Sigmoid colon (tissue), 7 donors: ENCODE results near the gene SPTBN4. TPM values are rescaled to one million over a fixed set of nuclear protein-coding genes. Genes with fewer than 3 reads are reported as not detected.

Experiments used
- DNase-seq: peaks from one replicate; pipeline ENCODE4 v3.0.0-alpha.2; 2019
- H3K27ac ChIP-seq, 4 donors: fragments of 200-600 bp; sonication (generic); one replicate each; pipeline ENCODE4 v1.5.1; 2016 to 2019; ENCODE audit warnings: mild to moderate bottlenecking in 1 of 4
- H3K27me3 ChIP-seq, 3 donors: fragments of 200-600 bp; sonication (generic); one replicate each; pipeline ENCODE4 v1.5.1; 2019; ENCODE audit warnings: mild to moderate bottlenecking in 1 of 3
- H3K36me3 ChIP-seq, 4 donors: fragments of 200-600 bp; sonication (generic); one replicate each; pipeline ENCODE4 v1.5.1; 2016 to 2019
- H3K4me1 ChIP-seq, 4 donors: fragments of 200-600 bp; sonication (generic); one replicate each; pipeline ENCODE4 v1.5.1; 2017 to 2019
- H3K4me3 ChIP-seq, 4 donors: fragments of 200-600 bp; sonication (generic); one replicate each; pipeline ENCODE4 v1.5.1; 2017 to 2019; ENCODE audit warnings: mild to moderate bottlenecking in 2 of 4, moderate library complexity in 1 of 4
- H3K9me3 ChIP-seq, 4 donors: fragments of 200-600 bp in 3 of 4; sonication (generic) in 3 of 4; one replicate each; pipeline versions ENCODE4 v1.5.1 to v1.6.1; 2013 to 2019
- EP300 ChIP-seq, 4 donors: sonication (generic); formaldehyde crosslinking; IDR thresholded peaks; one replicate each; pipeline ENCODE4 v1.6.1; 2017; ENCODE audit warnings: antibody characterized with exemption in 4 of 4
- POLR2A ChIP-seq, 2 donors: fragments of 450-650 bp; IDR thresholded peaks; one replicate each; pipeline ENCODE4 v1.6.1; 2016; ENCODE audit warnings: antibody characterized with exemption in 2 of 2, mild to moderate bottlenecking in 2 of 2, moderate library complexity in 2 of 2
- POLR2AphosphoS5 ChIP-seq, 4 donors: sonication (generic); formaldehyde crosslinking; IDR thresholded peaks; one replicate each; pipeline ENCODE4 v1.6.1; 2017; ENCODE audit warnings: antibody characterized with exemption in 4 of 4
- WGBS, 2 donors: extraction: QIAGEN DNeasy Blood & Tissue Kit; methylation state at CpG; one replicate each; pipeline ENCODE4 v1.1.7; 2013; 5-methylcytosine and 5-hydroxymethylcytosine counted together
- intact Hi-C: fragments of 100-400 bp; cut with DNase I; formaldehyde crosslinking; loops from one replicate; pipeline ENCODE4 v1.15.1; 2023
- polyA plus RNA-seq, 3 donors: library from polyadenylated mRNA; stranded (reverse); fragments of 200-250 nt; gene quantifications; one replicate each; pipeline ENCODE4 v1.2.3, GENCODE V29; 2013
- total RNA-seq, 4 donors: library from RNA; depleted of rRNA; stranded (reverse); fragments of >200 nt; gene quantifications; one replicate each; pipeline ENCODE4 v1.1.0, GENCODE V29; 2016
- TF ChIP-seq, protein P1 (sequence below), 4 experiments: fragments of 450-650 bp in 3 of 4; fragments of 200-600 bp in 1 of 4; IDR thresholded peaks; one replicate each; pipeline ENCODE4 v1.5.1; 2016 to 2019; ENCODE audit warnings: antibody characterized with exemption in 4 of 4, mild to moderate bottlenecking in 3 of 4, moderate library complexity in 2 of 4
- donor health status: healthy with polysubstance abuse.
- donor health status: Bipolar disorder and iron deficiency.
- donor health status: healthy.

SPTBN4 gene
- total and polyA plus RNA-seq, 7 donors: 0.23 to 5.0 (median 1.8) TPM; not detected in 1

DNA sequence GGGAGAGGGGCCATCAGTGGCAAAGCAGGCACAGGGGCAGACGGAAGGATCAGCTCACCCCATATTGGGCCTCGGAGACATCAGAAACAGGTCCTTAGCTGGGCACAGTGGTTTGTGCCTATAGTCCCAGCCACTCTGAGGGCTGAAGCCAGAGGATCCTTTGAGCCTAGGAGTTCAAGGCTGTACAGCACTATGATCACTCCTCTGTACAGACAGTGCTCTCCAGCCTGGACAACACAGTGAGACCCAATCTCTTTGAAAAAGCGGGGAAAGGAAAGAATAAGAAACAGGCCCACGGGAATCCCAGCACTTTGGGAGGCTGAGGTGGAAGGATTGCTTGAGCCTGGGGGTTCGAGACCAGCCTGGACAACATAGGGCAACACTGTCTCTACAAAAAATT lies 47.0 kb upstream of the SPTBN4 start:
- Histone ChIP-seq H3K27ac (no peak overlapping the region), H3K9me3 (no peaks in the 10 kb centered on the region), H3K4me3 (no peak overlapping the region), H3K36me3 (peaks cover 6 to 12% (median 9%) of the 10 kb centered on the region in 4 donors), H3K27me3 (no peaks in the 10 kb centered on the region), H3K4me1 (peaks cover 0 to 36% (median 34%) of the 10 kb centered on the region in 4 donors)
- no peak for TF ChIP-seq POLR2A (IDR thresholded peaks at IDR 0.05)
- TF ChIP-seq EP300 (IDR thresholded peaks at IDR 0.05): no peak
- TF ChIP-seq POLR2AphosphoS5 (IDR thresholded peaks at IDR 0.05): no peak
- TF ChIP-seq, protein P1, sequence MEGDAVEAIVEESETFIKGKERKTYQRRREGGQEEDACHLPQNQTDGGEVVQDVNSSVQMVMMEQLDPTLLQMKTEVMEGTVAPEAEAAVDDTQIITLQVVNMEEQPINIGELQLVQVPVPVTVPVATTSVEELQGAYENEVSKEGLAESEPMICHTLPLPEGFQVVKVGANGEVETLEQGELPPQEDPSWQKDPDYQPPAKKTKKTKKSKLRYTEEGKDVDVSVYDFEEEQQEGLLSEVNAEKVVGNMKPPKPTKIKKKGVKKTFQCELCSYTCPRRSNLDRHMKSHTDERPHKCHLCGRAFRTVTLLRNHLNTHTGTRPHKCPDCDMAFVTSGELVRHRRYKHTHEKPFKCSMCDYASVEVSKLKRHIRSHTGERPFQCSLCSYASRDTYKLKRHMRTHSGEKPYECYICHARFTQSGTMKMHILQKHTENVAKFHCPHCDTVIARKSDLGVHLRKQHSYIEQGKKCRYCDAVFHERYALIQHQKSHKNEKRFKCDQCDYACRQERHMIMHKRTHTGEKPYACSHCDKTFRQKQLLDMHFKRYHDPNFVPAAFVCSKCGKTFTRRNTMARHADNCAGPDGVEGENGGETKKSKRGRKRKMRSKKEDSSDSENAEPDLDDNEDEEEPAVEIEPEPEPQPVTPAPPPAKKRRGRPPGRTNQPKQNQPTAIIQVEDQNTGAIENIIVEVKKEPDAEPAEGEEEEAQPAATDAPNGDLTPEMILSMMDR (IDR thresholded peaks at IDR 0.05): no peak
- DNase-seq: no peak
- WGBS, 2 donors: 83 to 87% methylated on average over 5 of the region's 5 CpGs
- intact Hi-C loops: loop anchor here (1.0 to 10.0 kb wide), 5 partner anchors 48 to 183 kb away; partner anchors contain the start of genes AKT2, C19orf47, LTBP4 and PLD3

DNA sequence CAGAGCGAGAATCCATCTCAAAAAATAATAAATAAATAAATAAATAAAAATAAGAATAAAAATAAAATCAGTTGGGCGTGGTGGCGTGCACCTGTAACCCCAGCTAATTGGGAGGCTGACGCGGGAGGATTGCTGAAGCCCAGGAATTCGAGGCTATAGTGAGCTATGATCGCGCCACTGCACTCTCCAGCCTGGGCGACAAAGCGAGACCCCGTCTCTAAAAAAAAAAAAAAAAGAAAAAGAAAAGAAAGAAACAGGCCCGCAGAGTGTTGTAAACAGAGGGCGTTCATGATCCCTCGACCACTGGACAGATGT lies 46.4 kb upstream of the SPTBN4 start:
- Histone ChIP-seq H3K36me3 (peaks cover 6 to 12% (median 9%) of the 10 kb centered on the region in 4 donors), H3K27ac (peak overlapping the region; percentile 95 to 100 (median 99)), H3K27me3 (no peaks in the 10 kb centered on the region), H3K9me3 (no peaks in the 10 kb centered on the region), H3K4me3 (peak overlapping the region; percentile 61 to 68 (median 68)), H3K4me1 (peaks cover 0 to 38% (median 35%) of the 10 kb centered on the region in 4 donors)
- 37 to 56% methylated on average over 14 of the region's 14 CpGs for WGBS, 2 donors
- no peak for TF ChIP-seq POLR2AphosphoS5 (IDR thresholded peaks at IDR 0.05)
- TF ChIP-seq POLR2A (IDR thresholded peaks at IDR 0.05): no peak
- TF ChIP-seq, protein P1 (IDR thresholded peaks at IDR 0.05): no peak
- no peak for TF ChIP-seq EP300 (IDR thresholded peaks at IDR 0.05)
- DNase-seq: no peak
- intact Hi-C loops: loop anchor here (1.0 to 10.0 kb wide), 5 partner anchors 47 to 182 kb away; partner anchors contain the start of genes AKT2, C19orf47, LTBP4 and PLD3

DNA sequence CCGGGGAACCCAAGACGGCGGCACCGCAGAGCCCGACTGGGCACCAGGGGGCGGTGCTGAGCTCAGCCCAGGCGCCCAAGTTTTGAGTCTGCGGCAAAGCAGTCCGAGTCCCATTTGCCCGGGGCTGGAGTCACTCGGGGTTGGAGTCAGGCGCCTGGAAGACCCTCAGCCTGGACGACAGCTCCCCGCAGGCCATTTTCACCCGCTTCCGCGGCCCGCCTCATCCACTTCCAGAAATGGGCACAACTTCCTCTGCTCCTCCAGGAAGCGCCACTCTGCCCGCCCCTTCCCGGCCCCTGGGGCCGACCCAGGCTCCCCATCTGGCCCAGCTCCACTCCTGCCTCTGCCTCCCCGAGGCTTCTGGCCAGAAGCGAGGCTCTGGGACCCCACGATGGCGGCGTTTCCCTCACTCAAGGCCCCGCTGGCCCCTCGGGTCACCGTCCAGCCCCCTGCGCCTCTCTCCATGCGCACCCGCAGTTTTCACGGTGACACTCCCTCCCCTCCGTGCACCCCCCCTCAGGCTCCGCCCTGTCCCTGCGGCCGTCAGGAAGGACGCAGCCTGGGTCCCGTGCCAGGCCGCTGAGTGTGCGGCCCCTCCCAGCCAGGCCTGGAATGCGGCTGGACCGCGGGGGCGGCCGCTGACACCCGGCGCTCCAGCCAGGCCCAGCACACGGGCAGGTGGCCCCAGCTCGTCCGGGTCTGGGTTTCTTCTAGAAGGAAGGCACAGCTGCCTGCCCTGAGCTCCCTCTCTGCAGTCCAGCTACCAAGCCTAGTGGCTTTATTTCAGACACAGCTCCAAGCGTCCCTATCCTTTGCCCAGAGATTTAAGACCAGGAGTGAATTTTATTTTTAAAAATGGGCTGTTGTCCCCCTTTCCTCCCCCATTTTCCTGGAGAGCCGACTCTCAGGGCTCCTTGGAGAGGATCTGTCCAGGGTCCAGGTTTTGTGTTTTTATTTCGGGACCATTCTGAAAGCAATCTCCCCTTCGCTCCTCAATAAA lies 45.7 kb upstream of the SPTBN4 start:
- H3K27me3 ChIP-seq: no peaks in the 10 kb centered on the region
- H3K9me3 ChIP-seq: no peaks in the 10 kb centered on the region
- peak overlapping the region; percentile 61 to 68 (median 68) for H3K4me3 ChIP-seq
- peaks cover 6 to 12% (median 9%) of the 10 kb centered on the region in 4 donors for H3K36me3 ChIP-seq
- TF ChIP-seq, protein P1 (IDR thresholded peaks at IDR 0.05): peak; percentile 82 to 96 (median 90)
- TF ChIP-seq POLR2A (IDR thresholded peaks at IDR 0.05) (peak; percentile 95 to 96), EP300 (IDR thresholded peaks at IDR 0.05) (peak in 2 of 4 donors; percentile 64 to 77), POLR2AphosphoS5 (IDR thresholded peaks at IDR 0.05) (peak; percentile 90 to 97 (median 96))
- DNase-seq: peak; percentile 98
- H3K27ac ChIP-seq: peak overlapping the region; percentile 95 to 100 (median 99)
- peaks cover 0 to 38% (median 35%) of the 10 kb centered on the region in 4 donors for H3K4me1 ChIP-seq
- intact Hi-C loops: loop anchor here (1.0 to 10.0 kb wide), 6 partner anchors 23 to 181 kb away; partner anchors contain the start of genes AKT2, C19orf47, LTBP4 and PLD3
- 1 to 3% methylated on average over 56 of the region's 56 CpGs for WGBS, 2 donors

DNA sequence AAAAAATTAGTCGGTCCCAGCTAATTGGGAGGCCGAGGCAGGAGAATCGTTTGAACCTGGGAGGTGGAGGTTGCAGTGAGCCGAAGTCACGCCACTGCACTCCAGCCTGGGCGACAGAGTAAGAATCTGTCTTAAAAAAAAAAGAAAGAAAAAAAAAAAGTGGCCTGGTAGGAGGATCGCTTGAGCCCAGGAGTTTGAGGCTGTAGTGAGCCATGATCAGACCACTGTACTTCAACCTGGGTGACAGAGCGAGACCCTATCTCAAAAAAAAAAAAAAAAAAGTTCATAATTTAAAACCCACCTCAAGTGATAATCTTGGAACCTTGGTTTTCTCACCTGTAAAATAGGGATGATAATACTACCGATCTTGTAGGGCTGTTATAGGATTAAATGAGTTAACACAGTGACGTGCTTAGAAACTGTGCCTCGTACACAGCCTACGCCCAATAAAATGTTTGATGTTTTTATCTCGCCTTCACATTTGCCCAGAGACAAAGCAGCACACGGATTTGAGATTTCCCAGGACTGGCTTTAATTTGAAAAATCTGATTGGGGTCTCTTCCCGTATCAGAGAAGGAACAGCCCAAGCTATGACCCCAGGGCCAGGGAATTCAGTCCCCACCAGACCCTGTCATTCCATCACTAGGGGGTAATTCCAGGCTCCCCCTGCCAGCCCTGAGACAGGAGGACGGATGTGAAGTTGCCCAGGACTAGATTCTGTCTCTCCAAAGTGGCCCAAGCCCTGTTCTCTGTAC lies 44.6 kb upstream of the SPTBN4 start:
- intact Hi-C loops: loop anchor here (1.0 to 10.0 kb wide), 5 partner anchors 22 to 180 kb away; partner anchors contain the start of genes AKT2, C19orf47, LTBP4 and PLD3
- no peaks in the 10 kb centered on the region for H3K27me3 ChIP-seq
- 64 to 77% methylated on average over 16 of the region's 16 CpGs for WGBS, 2 donors

More for the DNA sequence above, 44.6 kb upstream of the SPTBN4 start:
- Histone ChIP-seq H3K4me1 (peaks cover 0 to 47% (median 37%) of the 10 kb centered on the region in 4 donors), H3K36me3 (peaks cover 6 to 12% (median 9%) of the 10 kb centered on the region in 4 donors), H3K9me3 (no peaks in the 10 kb centered on the region), H3K4me3 (peak overlapping the region in 2 of 4 donors; percentile 67 to 68), H3K27ac (peak overlapping the region; percentile 95 to 100 (median 99))
- no peak for DNase-seq
- TF ChIP-seq POLR2AphosphoS5 (IDR thresholded peaks at IDR 0.05) (peak; percentile 27 to 87 (median 64)), EP300 (IDR thresholded peaks at IDR 0.05) (peak in 1 of 4 donors; percentile 59), POLR2A (IDR thresholded peaks at IDR 0.05) (no peak)
- TF ChIP-seq, protein P1 (IDR thresholded peaks at IDR 0.05): no peak
